ENCODE results near the gene FBP2. TPM values are rescaled to one million over a fixed set of nuclear protein-coding genes. Genes with fewer than 3 reads are reported as not detected.

FBP2 gene
- total RNA-seq, 1 experiment from 2014 or later: not detected

DNA sequence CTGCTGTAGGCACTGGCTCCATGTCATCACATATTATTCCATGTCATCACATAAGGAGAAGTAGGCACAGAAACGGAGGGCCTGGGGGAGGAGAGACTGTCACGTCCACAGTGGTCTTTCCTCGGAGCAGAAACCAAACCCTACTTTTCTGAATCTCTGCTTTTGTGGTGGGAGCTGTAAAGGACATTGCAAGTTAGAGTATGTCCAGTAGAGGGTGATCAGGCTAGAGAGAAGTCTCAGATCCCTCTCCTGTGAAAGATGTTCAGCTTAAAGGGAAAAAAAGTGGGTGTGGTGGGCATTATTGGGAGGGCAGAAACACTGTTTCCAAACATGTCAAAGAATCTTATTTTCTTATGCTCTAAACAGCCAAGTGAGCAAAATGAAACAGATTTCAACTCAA lies 19.4 kb upstream of the FBP2 start:
- TF ChIP-seq SRF (IDR thresholded peaks at IDR 0.05; ENCODE audit: low read depth) (no peak), FOSL1 (IDR thresholded peaks at IDR 0.05; ENCODE audit: low read depth) (no peak), CTCF (IDR thresholded peaks at IDR 0.05 in 2 of 3, conservative IDR thresholded peaks at IDR 0.05 in 1 of 3; ENCODE audit: borderline replicate concordance in 1 of 3, insufficient read depth in 1 of 3, low read depth in 2 of 3, low read length in 2 of 3) (peak in 1 of 3 experiments; percentile 17; a peak in 1 of 6 replicates), EZH2 (IDR thresholded peaks at IDR 0.05) (no peak), SP1 (IDR thresholded peaks at IDR 0.05; ENCODE audit: low read depth) (no peak)
- TF ChIP-seq, protein P1, sequence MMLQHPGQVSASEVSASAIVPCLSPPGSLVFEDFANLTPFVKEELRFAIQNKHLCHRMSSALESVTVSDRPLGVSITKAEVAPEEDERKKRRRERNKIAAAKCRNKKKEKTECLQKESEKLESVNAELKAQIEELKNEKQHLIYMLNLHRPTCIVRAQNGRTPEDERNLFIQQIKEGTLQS (IDR thresholded peaks at IDR 0.05): no peak
- H2AFZ ChIP-seq (ENCODE audit: low read depth, low read length, poor library complexity, severe bottlenecking): no peak overlapping the region
- H3K4me3 ChIP-seq (replicated peaks in 1 of 2; ENCODE audit: low read depth in 1 of 2, low read length in 2 of 2): no peak overlapping the region
- no peak for DNase-seq (ENCODE audit: low read depth, low spot score)
- intact Hi-C loops (cut with micrococcal nuclease): no loop called here
- RAD21 ChIA-PET (ENCODE audit: low non-redundant PET in 1 of 2, low total read pairs in 2 of 2, uncharacterized antibody in 2 of 2, unreplicated experiment in 2 of 2): no interaction called here
- H3K4me1 ChIP-seq (ENCODE audit: control insufficient read depth in 1 of 2, insufficient read depth in 2 of 2, low read length in 2 of 2): no peaks in the 10 kb centered on the region
- no peaks in the 10 kb centered on the region for H3K79me2 ChIP-seq (ENCODE audit: insufficient read depth, low read length)
- no peaks in the 10 kb centered on the region for H3K9me2 ChIP-seq (ENCODE audit: insufficient read depth)
- H4K20me1 ChIP-seq (ENCODE audit: insufficient read depth): no peaks in the 10 kb centered on the region
- BruUV-seq (replicated peaks): no TSS peak
- no peak overlapping the region for H3K4me2 ChIP-seq (ENCODE audit: low read length)
- no peaks in the 10 kb centered on the region for H3K36me3 ChIP-seq (ENCODE audit: control insufficient read depth in 1 of 2, insufficient read depth in 2 of 2, low read length in 2 of 2)
- CTCF ChIA-PET: no interaction called here
- POLR2A ChIA-PET: no interaction called here
- H3K9ac ChIP-seq (ENCODE audit: low read length): no peak overlapping the region
- no peak overlapping the region for H3K27ac ChIP-seq (ENCODE audit: low read depth, low read length)
- H3K9me3 ChIP-seq (ENCODE audit: control insufficient read depth in 1 of 2, insufficient read depth in 1 of 2, low read depth in 1 of 2, low read length in 2 of 2): no peaks in the 10 kb centered on the region
- H3K27me3 ChIP-seq (ENCODE audit: insufficient read depth, low read length): no peaks in the 10 kb centered on the region
- peak; percentile 46; the same call in 1 of the 2 replicates for ATAC-seq

GRCh38 chr9:94612071-94612470 lies 18.4 kb upstream of the FBP2 start:
- Histone ChIP-seq H3K36me3 (ENCODE audit: control insufficient read depth in 1 of 2, insufficient read depth in 2 of 2, low read length in 2 of 2) (no peaks in the 10 kb centered on the region), H3K27me3 (ENCODE audit: insufficient read depth, low read length) (no peaks in the 10 kb centered on the region), H3K9ac (ENCODE audit: low read length) (no peak overlapping the region), H3K4me1 (ENCODE audit: control insufficient read depth in 1 of 2, insufficient read depth in 2 of 2, low read length in 2 of 2) (no peaks in the 10 kb centered on the region), H2AFZ (ENCODE audit: low read depth, low read length, poor library complexity, severe bottlenecking) (no peak overlapping the region), H3K9me2 (ENCODE audit: insufficient read depth) (no peaks in the 10 kb centered on the region), H4K20me1 (ENCODE audit: insufficient read depth) (no peaks in the 10 kb centered on the region), H3K4me2 (ENCODE audit: low read length) (no peak overlapping the region), H3K4me3 (replicated peaks in 1 of 2; ENCODE audit: low read depth in 1 of 2, low read length in 2 of 2) (no peak overlapping the region), H3K79me2 (ENCODE audit: insufficient read depth, low read length) (no peaks in the 10 kb centered on the region), H3K27ac (ENCODE audit: low read depth, low read length) (no peak overlapping the region), H3K9me3 (ENCODE audit: control insufficient read depth in 1 of 2, insufficient read depth in 1 of 2, low read depth in 1 of 2, low read length in 2 of 2) (no peaks in the 10 kb centered on the region)
- ChIA-PET CTCF (no interaction called here), RAD21 (ENCODE audit: low non-redundant PET in 1 of 2, low total read pairs in 2 of 2, uncharacterized antibody in 2 of 2, unreplicated experiment in 2 of 2) (no interaction called here), POLR2A (no interaction called here)
- DNase-seq (ENCODE audit: low read depth, low spot score): no peak
- intact Hi-C loops (cut with micrococcal nuclease): no loop called here
- no peak for ATAC-seq
- no TSS peak for BruUV-seq (replicated peaks)
- no peak for TF ChIP-seq ZFX (IDR thresholded peaks at IDR 0.05)
- no peak for TF ChIP-seq ZBTB33 (IDR thresholded peaks at IDR 0.05; ENCODE audit: extremely low read depth, insufficient replicate concordance, low read length)
- TF ChIP-seq, protein P2, sequence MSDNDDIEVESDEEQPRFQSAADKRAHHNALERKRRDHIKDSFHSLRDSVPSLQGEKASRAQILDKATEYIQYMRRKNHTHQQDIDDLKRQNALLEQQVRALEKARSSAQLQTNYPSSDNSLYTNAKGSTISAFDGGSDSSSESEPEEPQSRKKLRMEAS (IDR thresholded peaks at IDR 0.05): no peak
- no peak for TF ChIP-seq SP1 (IDR thresholded peaks at IDR 0.05; ENCODE audit: low read depth)
- TF ChIP-seq EZH2 (IDR thresholded peaks at IDR 0.05): no peak
- TF ChIP-seq, protein P1 (IDR thresholded peaks at IDR 0.05): no peak
- TF ChIP-seq EGR1 (IDR thresholded peaks at IDR 0.05; ENCODE audit: low read depth): no peak
- TF ChIP-seq FOSL1 (IDR thresholded peaks at IDR 0.05; ENCODE audit: low read depth): no peak
- TF ChIP-seq ZNF274 (IDR thresholded peaks at IDR 0.05; ENCODE audit: low read depth, low read length): no peak
- TF ChIP-seq SRF (IDR thresholded peaks at IDR 0.05; ENCODE audit: low read depth): no peak
- no peak for TF ChIP-seq CBX3 (IDR thresholded peaks at IDR 0.05; ENCODE audit: low read depth)
- TF ChIP-seq SIN3A (IDR thresholded peaks at IDR 0.05; ENCODE audit: low read depth): no peak
- no peak for TF ChIP-seq TCF7L2 (IDR thresholded peaks at IDR 0.05; ENCODE audit: borderline replicate concordance, extremely low read depth, insufficient read depth, insufficient read length)
- no peak for TF ChIP-seq YY1 (IDR thresholded peaks at IDR 0.05; ENCODE audit: extremely low read depth, insufficient replicate concordance, low read depth, low read length)
